Muscle layer of colon (tissue), 2 donors: Measurements from ENCODE around the gene ADIRF.

Source experiments
- H3K27ac ChIP-seq: one replicate; pipeline ENCODE4 v1.7.0; 2013; ENCODE audit warnings: low read depth, mild to moderate bottlenecking, low read length, moderate library complexity
- H3K27me3 ChIP-seq, 2 donors: one replicate each; pipeline ENCODE4 v1.7.0; 2013; ENCODE audit warnings: low read length in 2 of 2, mild to moderate bottlenecking in 2 of 2; ENCODE audit not compliant: insufficient read depth in 2 of 2, control insufficient read depth in 1 of 2
- H3K36me3 ChIP-seq: one replicate; pipeline ENCODE4 v1.7.0; 2013; ENCODE audit warnings: mild to moderate bottlenecking, low read length; ENCODE audit not compliant: insufficient read depth
- H3K4me1 ChIP-seq: one replicate; pipeline ENCODE4 v1.7.0; 2013; ENCODE audit warnings: mild to moderate bottlenecking, low read length; ENCODE audit not compliant: insufficient read depth
- H3K4me3 ChIP-seq, 2 donors: one replicate each; pipeline ENCODE4 v1.7.0; 2013; ENCODE audit warnings: low read length in 2 of 2, low read depth in 1 of 2, mild to moderate bottlenecking in 1 of 2, moderate library complexity in 1 of 2
- H3K9ac ChIP-seq: one replicate; pipeline ENCODE4 v1.7.0; 2013; ENCODE audit warnings: low read length
- H3K9me3 ChIP-seq: one replicate; pipeline ENCODE4 v1.7.0; 2013; ENCODE audit warnings: mild to moderate bottlenecking, low read length
- donor health status: abdominal sarcoma.
- donor health status: Adenocarcinoma of cecum.

The ADIRF gene

DNA sequence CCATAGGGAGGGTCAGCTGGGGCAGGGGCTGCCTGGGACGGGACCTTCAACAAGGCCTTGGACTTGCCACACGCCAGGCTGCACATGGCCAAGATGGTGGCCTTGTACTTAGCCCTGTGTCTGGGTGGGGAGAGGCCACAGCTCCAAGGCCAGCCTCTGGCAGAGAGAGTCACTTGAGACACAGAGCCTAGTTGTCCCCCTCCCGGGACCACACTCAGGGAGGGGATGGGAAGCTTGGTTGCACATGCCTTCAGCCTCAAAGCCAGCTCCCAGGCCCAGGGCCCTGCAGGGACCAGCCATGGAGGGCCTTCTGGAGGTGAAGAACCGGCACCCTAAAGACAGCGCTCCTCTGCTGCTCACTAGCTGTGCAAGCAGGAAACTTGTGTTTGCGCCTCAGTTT, 27.6 kb upstream of the ADIRF start:
- Histone ChIP-seq H3K4me1 (peaks cover 3% of the 10 kb centered on the region), H3K9me3 (no peaks in the 10 kb centered on the region), H3K4me3 (no peak overlapping the region), H3K9ac (no peak overlapping the region), H3K27me3 (peaks cover 0 to 7% of the 10 kb centered on the region in 2 donors), H3K27ac (no peak overlapping the region), H3K36me3 (no peaks in the 10 kb centered on the region)

DNA sequence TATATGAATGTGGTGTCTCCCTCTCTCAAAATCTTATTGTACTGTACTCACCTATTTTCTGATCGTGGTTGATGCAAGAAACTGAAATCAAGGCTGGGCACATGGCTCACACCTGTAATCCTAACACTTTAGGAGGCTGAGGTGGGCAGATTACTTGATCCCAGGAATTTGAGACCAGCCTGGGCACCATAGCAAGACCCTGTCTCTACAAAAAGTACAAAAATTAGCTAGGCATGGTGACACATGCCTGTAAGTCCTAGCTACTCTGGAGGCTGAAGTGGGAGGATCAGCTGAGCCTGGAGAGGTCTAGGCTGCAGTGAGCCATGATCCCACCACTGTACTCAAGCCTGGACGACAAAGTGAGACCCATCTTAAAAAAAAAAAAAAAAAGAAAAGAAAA, 26.9 kb upstream of the ADIRF start:
- no peak overlapping the region for H3K9ac ChIP-seq
- peaks cover 9% of the 10 kb centered on the region for H3K4me1 ChIP-seq
- H3K4me3 ChIP-seq, result no peak overlapping the region
- peaks cover 0 to 14% of the 10 kb centered on the region in 2 donors for H3K27me3 ChIP-seq
- no peak overlapping the region for H3K27ac ChIP-seq
- no peaks in the 10 kb centered on the region for H3K9me3 ChIP-seq
- no peaks in the 10 kb centered on the region for H3K36me3 ChIP-seq

DNA sequence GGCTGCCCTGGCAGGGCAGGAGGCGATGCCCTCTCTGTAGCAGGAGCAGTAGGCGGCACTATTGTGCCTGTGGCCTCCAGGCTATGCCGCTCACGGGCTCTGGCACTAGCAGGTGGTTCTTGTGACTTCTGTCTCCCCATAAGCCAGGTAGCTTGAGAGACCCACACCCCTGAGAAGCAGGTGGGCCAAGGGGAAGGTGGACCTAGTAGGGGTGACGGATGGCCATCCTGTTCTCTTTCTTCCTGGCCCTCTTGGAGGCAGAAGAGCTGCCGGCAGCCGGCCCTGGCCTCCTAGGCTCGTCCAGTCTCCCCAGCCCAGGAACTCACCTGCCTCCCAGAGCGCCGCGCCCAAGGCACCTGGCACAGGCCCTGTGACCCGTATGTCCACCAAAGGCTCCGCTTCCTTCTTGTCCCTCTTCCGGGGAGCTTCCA, 26.3 kb upstream of the ADIRF start:
- H3K9ac ChIP-seq, result no peak overlapping the region
- H3K27me3 ChIP-seq, result peaks cover 0 to 19% of the 10 kb centered on the region in 2 donors
- no peaks in the 10 kb centered on the region for H3K9me3 ChIP-seq
- no peaks in the 10 kb centered on the region for H3K36me3 ChIP-seq
- no peak overlapping the region for H3K27ac ChIP-seq
- peaks cover 9% of the 10 kb centered on the region for H3K4me1 ChIP-seq
- no peak overlapping the region for H3K4me3 ChIP-seq

GRCh38 chr10:86942441-86943315, 25.6 kb upstream of the ADIRF start:
- peak overlapping the region in 1 of 2 donors; percentile 39 for H3K4me3 ChIP-seq
- no peak overlapping the region for H3K27ac ChIP-seq
- no peak overlapping the region for H3K9ac ChIP-seq
- no peaks in the 10 kb centered on the region for H3K36me3 ChIP-seq
- peaks cover 9% of the 10 kb centered on the region for H3K4me1 ChIP-seq
- H3K27me3 ChIP-seq, result peaks cover 0 to 19% of the 10 kb centered on the region in 2 donors
- H3K9me3 ChIP-seq, result no peaks in the 10 kb centered on the region

DNA sequence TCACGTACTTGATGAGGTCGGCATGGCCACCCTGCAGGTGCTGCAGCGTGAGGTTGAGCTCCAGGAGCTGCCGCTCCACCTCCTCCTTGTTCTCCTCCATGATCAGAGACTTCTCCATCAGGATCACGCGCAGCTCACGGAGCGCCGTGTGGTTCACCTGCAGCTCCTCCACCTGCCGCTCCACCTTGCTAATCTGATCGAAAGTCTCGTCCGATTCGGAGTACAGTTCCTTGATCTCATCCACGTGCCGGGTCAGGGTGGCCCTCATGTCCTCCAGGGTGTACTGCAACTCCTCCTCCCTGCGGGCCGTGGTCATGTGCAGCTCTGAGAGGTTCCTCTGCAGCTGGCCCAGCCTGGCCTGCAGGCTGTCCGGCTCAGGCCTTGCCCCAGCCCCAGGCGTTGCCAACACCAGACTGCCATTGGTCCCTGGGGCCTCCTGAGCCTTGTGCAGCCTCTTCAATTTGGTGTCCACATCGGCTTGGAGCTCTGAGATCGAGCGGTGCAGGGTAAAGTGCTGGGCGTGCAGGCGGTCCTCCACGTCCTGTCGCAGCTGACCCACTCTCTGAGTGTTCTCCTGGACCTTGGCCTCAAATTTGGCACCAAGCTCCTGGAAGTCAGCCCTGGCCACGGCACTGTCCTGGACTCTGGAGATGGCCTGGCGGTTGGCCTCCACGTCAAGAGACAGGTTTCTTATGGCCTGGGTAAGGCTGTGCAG, 24.8 kb upstream of the ADIRF start:
- H3K4me3 ChIP-seq, result no peak overlapping the region
- H3K27me3 ChIP-seq, result peaks cover 0 to 19% of the 10 kb centered on the region in 2 donors
- H3K36me3 ChIP-seq, result no peaks in the 10 kb centered on the region
- H3K9me3 ChIP-seq, result no peaks in the 10 kb centered on the region
- no peak overlapping the region for H3K9ac ChIP-seq
- peaks cover 9% of the 10 kb centered on the region for H3K4me1 ChIP-seq
- no peak overlapping the region for H3K27ac ChIP-seq

DNA sequence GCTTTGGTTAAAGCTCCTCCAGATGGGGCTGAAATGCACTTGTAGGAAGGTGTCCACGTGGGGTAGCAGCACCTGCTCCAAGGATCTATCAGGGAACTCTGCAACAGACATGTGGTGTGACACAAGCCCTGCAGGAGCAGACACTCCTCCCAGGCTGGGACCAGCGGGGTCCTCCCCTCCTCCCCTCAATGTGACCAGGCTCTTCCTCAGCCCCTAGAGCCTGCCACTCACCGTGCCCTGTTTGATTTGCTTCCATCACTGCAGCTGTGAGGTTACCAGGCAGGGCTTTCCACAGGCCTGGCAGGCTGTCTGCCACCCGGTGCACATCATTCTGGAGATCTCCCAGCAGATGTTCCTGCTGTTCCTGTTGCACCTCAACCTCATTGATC, 24.3 kb upstream of the ADIRF start:
- H3K4me3 ChIP-seq, result no peak overlapping the region
- H3K36me3 ChIP-seq, result no peaks in the 10 kb centered on the region
- H3K9ac ChIP-seq, result no peak overlapping the region
- peaks cover 0 to 19% of the 10 kb centered on the region in 2 donors for H3K27me3 ChIP-seq
- peaks cover 9% of the 10 kb centered on the region for H3K4me1 ChIP-seq
- no peak overlapping the region for H3K27ac ChIP-seq
- H3K9me3 ChIP-seq, result no peaks in the 10 kb centered on the region

DNA sequence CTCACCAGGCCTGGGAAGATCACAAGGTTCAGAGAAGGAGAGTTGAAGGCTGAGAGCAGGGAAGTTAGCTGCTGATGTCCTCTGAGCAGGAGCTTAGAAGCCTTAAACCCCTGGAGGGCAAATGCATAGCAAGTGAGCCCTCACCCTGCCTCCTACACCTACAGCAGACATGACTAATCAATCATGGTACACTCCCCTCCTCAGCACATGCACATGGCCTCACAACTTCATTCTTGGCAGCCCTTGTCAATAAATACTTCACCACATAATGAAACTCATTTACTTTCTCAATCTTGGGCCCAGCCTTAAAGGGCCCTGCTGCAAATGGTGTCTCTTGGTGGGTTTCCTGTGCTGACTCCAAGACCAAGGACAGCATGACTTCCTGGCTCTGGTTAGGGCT, 23.8 kb upstream of the ADIRF start:
- no peaks in the 10 kb centered on the region for H3K36me3 ChIP-seq
- peaks cover 0 to 19% of the 10 kb centered on the region in 2 donors for H3K27me3 ChIP-seq
- H3K27ac ChIP-seq, result no peak overlapping the region
- H3K4me3 ChIP-seq, result no peak overlapping the region
- no peak overlapping the region for H3K9ac ChIP-seq
- peaks cover 9% of the 10 kb centered on the region for H3K4me1 ChIP-seq
- H3K9me3 ChIP-seq, result no peaks in the 10 kb centered on the region

DNA sequence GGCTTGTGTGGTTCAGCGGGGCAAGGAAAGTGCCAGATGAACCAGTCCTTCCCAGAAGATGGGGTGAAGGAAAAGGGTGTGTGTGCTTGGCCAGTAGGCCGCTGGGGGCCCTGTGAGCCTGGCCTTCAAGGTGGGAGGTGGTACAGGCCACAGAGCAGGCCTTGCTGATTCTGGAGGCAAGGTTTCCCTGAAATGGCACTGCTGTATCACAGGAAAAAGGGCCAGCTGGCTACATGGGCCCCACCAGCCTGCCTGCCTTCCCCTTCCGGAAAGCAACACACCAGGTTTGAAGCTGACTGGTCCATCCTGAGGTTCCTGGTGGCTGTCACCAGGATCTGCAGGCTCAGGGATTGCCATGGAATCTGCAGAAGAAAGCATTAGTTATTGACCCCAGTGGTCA, 23.4 kb upstream of the ADIRF start:
- peaks cover 9% of the 10 kb centered on the region for H3K4me1 ChIP-seq
- H3K27ac ChIP-seq, result no peak overlapping the region
- no peaks in the 10 kb centered on the region for H3K9me3 ChIP-seq
- H3K36me3 ChIP-seq, result no peaks in the 10 kb centered on the region
- H3K9ac ChIP-seq, result no peak overlapping the region
- H3K27me3 ChIP-seq, result peaks cover 0 to 19% of the 10 kb centered on the region in 2 donors
- H3K4me3 ChIP-seq, result no peak overlapping the region

DNA sequence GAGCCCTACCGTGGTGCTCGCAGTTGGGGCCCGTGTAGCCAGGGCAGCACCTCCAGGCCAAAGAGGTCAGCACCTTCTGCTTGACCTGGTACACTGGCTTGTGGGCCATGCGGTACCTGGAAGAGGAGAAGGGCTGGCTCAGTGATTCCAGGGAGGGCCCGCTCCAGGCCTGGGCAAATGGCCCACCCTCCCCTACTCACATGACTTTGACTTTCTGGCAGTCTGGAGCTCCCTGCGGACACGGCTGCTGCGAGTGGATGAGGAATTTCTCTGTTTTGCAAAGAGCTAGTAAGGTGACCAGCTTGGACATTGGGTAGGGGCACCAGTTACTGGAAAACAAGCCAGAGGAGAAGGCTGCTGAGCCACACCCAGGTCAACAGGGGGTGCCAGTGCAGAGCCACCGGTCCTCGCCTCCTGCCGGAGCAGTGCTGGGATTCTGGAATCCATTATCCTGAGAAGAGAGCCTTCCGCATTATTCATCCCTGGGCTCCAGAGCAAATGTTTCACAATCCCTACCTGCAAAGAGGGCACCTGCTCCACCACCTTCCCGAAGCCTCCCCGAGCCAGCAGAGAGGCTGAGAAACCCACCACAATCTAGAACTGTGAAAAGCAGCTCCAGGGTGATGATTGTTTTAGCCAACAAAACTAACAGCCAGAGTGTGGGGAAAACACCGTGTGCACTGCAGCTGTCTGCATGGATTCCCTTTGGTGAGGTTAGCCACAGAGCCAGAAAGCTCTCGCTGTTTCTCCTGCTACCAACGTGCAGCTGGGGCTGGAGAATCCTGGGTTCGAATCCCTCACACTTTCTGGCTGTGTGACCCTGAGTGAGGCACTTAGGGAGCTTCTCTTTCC, 22.7 kb upstream of the ADIRF start:
- H3K9ac ChIP-seq, result no peak overlapping the region
- peak overlapping the region in 1 of 2 donors; percentile 0 for H3K4me3 ChIP-seq
- H3K4me1 ChIP-seq, result peaks cover 9% of the 10 kb centered on the region
- H3K27ac ChIP-seq, result no peak overlapping the region
- H3K27me3 ChIP-seq, result peaks cover 0 to 19% of the 10 kb centered on the region in 2 donors
- H3K9me3 ChIP-seq, result no peaks in the 10 kb centered on the region
- no peaks in the 10 kb centered on the region for H3K36me3 ChIP-seq

- no peaks in the 10 kb centered on the region for H3K36me3 ChIP-seq
- no peak overlapping the region for H3K27ac ChIP-seq
- H3K4me3 ChIP-seq, result peak overlapping the region in 1 of 2 donors; percentile 0
- H3K27me3 ChIP-seq, result peaks cover 0 to 19% of the 10 kb centered on the region in 2 donors
- H3K9me3 ChIP-seq, result no peaks in the 10 kb centered on the region
- H3K4me1 ChIP-seq, result peaks cover 9% of the 10 kb centered on the region
- no peak overlapping the region for H3K9ac ChIP-seq
Measured at GRCh38 chr10:86946213-86947155, 21.8 kb upstream of the ADIRF start.
